NCI-H345 treated with DMSO at 0.1 percent for 48 hours (cell line): ENCODE measurements around the gene SRSF4.
"Not testable (repeated sequence)": the region's sequence is repeated elsewhere in the genome, so short reads cannot be mapped to it uniquely, and the experiment has no call there.

Experiments
- DNase-seq: peaks from one replicate; lab custom pipeline; 2025; ENCODE audit not compliant: unreplicated experiment; lab: John Stamatoyannopoulos, UW

SRSF4 gene

GRCh38 chr1:29181413-29182225 is at the start of gene SRSF4:
Gene SRSF4, minus strand, starts transcription at chr1:29181900. Its CDS starts 148 bp downstream, at chr1:29181752.
- DNase-seq = peak; percentile 98

GRCh38 chr1:29230553-29231378 is 49.1 kb upstream of the SRSF4 start, which contains the start of gene MECR:
Gene MECR, minus strand, starts transcription at chr1:29230934. Its CDS starts 28 bp downstream, at chr1:29230906.
- peak; percentile 84 for DNase-seq

GRCh38 chr1:29230204-29230552 is 48.5 kb upstream of the SRSF4 start:
- no peak for DNase-seq

GRCh38 chr1:29227511-29227910 is 45.8 kb upstream of the SRSF4 start:
- DNase-seq = no peak

GRCh38 chr1:29225361-29225760 is 43.7 kb upstream of the SRSF4 start:
- DNase-seq = no peak

- DNase-seq = no peak
Observed at GRCh38 chr1:29224356-29224837, 42.7 kb upstream of the SRSF4 start.

GRCh38 chr1:29223521-29223920 is 41.8 kb upstream of the SRSF4 start:
- no peak for DNase-seq

- DNase-seq = no peak
Observed at GRCh38 chr1:29222686-29223085, 41.0 kb upstream of the SRSF4 start.

- not testable (repeated sequence) for DNase-seq
Observed at GRCh38 chr1:29222260-29222659, 40.6 kb upstream of the SRSF4 start.

GRCh38 chr1:29221296-29221695 is 39.6 kb upstream of the SRSF4 start:
- no peak for DNase-seq

GRCh38 chr1:29218223-29218622 is 36.5 kb upstream of the SRSF4 start:
- no peak for DNase-seq

GRCh38 chr1:29217633-29218032 is 35.9 kb upstream of the SRSF4 start:
- DNase-seq = no peak

GRCh38 chr1:29213055-29213454 is 31.4 kb upstream of the SRSF4 start:
- DNase-seq = no peak

GRCh38 chr1:29211086-29212030 is 29.7 kb upstream of the SRSF4 start:
- no peak for DNase-seq

- no peak for DNase-seq
Observed at GRCh38 chr1:29210278-29211085, 28.8 kb upstream of the SRSF4 start.

- no peak for DNase-seq
Observed at GRCh38 chr1:29209173-29209572, 27.5 kb upstream of the SRSF4 start.

GRCh38 chr1:29208442-29208841 is 26.7 kb upstream of the SRSF4 start:
- DNase-seq = no peak

GRCh38 chr1:29202584-29203340 is 21.1 kb upstream of the SRSF4 start:
- peak; percentile 46 for DNase-seq

- no peak for DNase-seq
Observed at GRCh38 chr1:29202053-29202452, 20.4 kb upstream of the SRSF4 start.
